OCI-LY1 (cell line): ENCODE data around the gene P2RY6.

Experiments
- EZH2 ChIP-seq: fragments of 200-600 bp; sonication (generic), shearing (Covaris generic); IDR thresholded peaks from 2 replicates; pipeline ENCODE4 v1.8.0; 2017; ENCODE audit warnings: borderline replicate concordance, mixed run types, mild to moderate bottlenecking, antibody characterized with exemption, low read length, moderate library complexity, mixed read lengths
- TF ChIP-seq, protein P1 (sequence below): fragments of 200-600 bp; sonication (generic), shearing (Covaris generic); IDR thresholded peaks from 2 replicates; pipeline ENCODE4 v1.5.1; 2017; ENCODE audit warnings: mild to moderate bottlenecking, antibody characterized with exemption, low read length, moderate library complexity, mixed read lengths

DNA sequence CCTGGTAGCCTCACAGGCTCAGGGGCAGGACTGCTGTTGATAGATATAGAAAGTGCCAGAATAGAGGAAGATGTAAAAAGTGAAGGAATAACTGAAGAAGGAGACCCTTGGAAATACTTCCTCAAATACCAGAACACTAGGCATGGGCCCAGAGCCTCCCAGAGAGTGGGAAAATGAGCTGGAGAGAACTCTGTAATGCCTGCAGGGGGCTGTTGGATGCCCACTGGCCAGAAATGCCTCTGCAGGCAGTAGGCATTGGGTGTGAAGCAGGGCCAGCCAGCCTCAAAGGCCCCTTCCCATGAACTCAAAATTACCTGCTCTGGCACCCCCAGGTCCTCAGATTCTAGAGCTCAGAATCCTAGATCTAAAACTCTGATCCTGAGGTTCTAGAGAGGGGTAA, 38.9 kb upstream of the P2RY6 start:
- TF ChIP-seq, protein P1, sequence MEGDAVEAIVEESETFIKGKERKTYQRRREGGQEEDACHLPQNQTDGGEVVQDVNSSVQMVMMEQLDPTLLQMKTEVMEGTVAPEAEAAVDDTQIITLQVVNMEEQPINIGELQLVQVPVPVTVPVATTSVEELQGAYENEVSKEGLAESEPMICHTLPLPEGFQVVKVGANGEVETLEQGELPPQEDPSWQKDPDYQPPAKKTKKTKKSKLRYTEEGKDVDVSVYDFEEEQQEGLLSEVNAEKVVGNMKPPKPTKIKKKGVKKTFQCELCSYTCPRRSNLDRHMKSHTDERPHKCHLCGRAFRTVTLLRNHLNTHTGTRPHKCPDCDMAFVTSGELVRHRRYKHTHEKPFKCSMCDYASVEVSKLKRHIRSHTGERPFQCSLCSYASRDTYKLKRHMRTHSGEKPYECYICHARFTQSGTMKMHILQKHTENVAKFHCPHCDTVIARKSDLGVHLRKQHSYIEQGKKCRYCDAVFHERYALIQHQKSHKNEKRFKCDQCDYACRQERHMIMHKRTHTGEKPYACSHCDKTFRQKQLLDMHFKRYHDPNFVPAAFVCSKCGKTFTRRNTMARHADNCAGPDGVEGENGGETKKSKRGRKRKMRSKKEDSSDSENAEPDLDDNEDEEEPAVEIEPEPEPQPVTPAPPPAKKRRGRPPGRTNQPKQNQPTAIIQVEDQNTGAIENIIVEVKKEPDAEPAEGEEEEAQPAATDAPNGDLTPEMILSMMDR: no peak
- TF ChIP-seq EZH2: no peak
